Dedifferentiated amniotic fluid mesenchymal stem cell (primary cell): ENCODE data around the gene SCIMP.
"Not testable (repeated sequence)": the region's sequence is repeated elsewhere in the genome, so short reads cannot be mapped to it uniquely, and the experiment has no call there.

Experiments used
- DNase-seq: peaks from one replicate; pipeline ENCODE4 v3.0.0-alpha.2; 2016; ENCODE audit errors: extremely low spot score

Gene SCIMP

GRCh38 chr17:5237541-5238016 lies 2.9 kb upstream of the SCIMP start:
- no peak for DNase-seq

- no peak for DNase-seq
Measured at GRCh38 chr17:5236938-5237540, 2.4 kb upstream of the SCIMP start.

GRCh38 chr17:5233492-5233891 lies 1.2 kb downstream of the SCIMP start:
- DNase-seq, result not testable (repeated sequence)

GRCh38 chr17:5226940-5227878 lies 7.5 kb downstream of the SCIMP start:
- no peak for DNase-seq

- DNase-seq, result no peak
Measured at GRCh38 chr17:5225668-5226457, 8.8 kb downstream of the SCIMP start.

- DNase-seq, result not testable (repeated sequence)
Measured at GRCh38 chr17:5221912-5222311, 12.7 kb downstream of the SCIMP start.

GRCh38 chr17:5220074-5220473 lies 14.6 kb downstream of the SCIMP start:
- no peak for DNase-seq

GRCh38 chr17:5219536-5219935 lies 15.1 kb downstream of the SCIMP start:
- DNase-seq, result no peak

GRCh38 chr17:5217562-5217961 lies 17.1 kb downstream of the SCIMP start:
- DNase-seq, result not testable (repeated sequence)

- DNase-seq, result no peak
Measured at GRCh38 chr17:5211458-5211857, 23.2 kb downstream of the SCIMP start.

GRCh38 chr17:5210614-5211252 lies 23.9 kb downstream of the SCIMP start:
- no peak for DNase-seq

GRCh38 chr17:5210091-5210490 lies 24.6 kb downstream of the SCIMP start:
- no peak for DNase-seq

- no peak for DNase-seq
Measured at GRCh38 chr17:5209396-5209795, 25.3 kb downstream of the SCIMP start.

- no peak for DNase-seq
Measured at GRCh38 chr17:5203908-5204294, 30.8 kb downstream of the SCIMP start.

- no peak for DNase-seq
Measured at GRCh38 chr17:5203178-5203907, 31.3 kb downstream of the SCIMP start.

GRCh38 chr17:5201011-5201410 lies 33.6 kb downstream of the SCIMP start:
- no peak for DNase-seq

GRCh38 chr17:5200360-5200759 lies 34.3 kb downstream of the SCIMP start:
- no peak for DNase-seq

- no peak for DNase-seq
Measured at GRCh38 chr17:5198472-5198871, 36.2 kb downstream of the SCIMP start.

GRCh38 chr17:5194346-5194745 lies 40.3 kb downstream of the SCIMP start:
- peak; percentile 33 for DNase-seq

GRCh38 chr17:5191541-5192417 lies 42.9 kb downstream of the SCIMP start, which contains the start of gene ZNF594:
TSS of gene ZNF594 (minus strand) at chr17:5191868. CDS start at chr17:5184256, 7,612 bp downstream.
- peak; percentile 95 for DNase-seq
